Erythroblast (primary cell): ENCODE results near the gene TOM1L2.

ENCODE experiments used
- GATA1 ChIP-seq: IDR thresholded peaks from 2 replicates; pipeline ENCODE4 v1.6.1; 2011; ENCODE audit warnings: low read depth, mild to moderate bottlenecking, control low read depth, low read length, moderate library complexity
- POLR2A ChIP-seq: IDR thresholded peaks from 2 replicates; pipeline ENCODE4 v1.6.1; 2011; ENCODE audit warnings: mild to moderate bottlenecking, low read length

DNA sequence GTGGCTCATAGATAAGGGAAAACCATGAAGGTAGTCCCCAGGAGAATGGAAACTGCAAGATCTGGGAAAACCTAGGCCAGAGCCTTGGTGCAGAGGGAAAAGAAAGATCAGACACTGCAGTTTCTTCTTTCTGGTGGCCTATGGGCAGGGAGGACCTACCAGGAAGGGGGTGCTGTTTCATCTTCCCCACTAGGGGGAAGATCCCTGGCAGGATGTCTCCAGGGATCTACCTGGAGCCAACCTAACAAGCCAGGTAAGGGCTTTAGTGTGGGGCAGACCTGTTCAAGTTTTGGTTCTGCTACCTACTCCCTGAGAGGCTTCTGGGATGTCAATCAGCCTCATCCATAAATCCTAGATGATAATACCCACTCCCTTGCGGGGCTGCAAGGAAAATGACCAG, 21.4 kb downstream of the TOM1L2 start:
- TF ChIP-seq POLR2A (no peak), GATA1 (no peak)
